Measurements from ENCODE around the gene OR51B5.
"Not testable (repeated sequence)": the region's sequence is repeated elsewhere in the genome, so short reads cannot be mapped to it uniquely, and the experiment has no call there.

Gene OR51B5, protein sequence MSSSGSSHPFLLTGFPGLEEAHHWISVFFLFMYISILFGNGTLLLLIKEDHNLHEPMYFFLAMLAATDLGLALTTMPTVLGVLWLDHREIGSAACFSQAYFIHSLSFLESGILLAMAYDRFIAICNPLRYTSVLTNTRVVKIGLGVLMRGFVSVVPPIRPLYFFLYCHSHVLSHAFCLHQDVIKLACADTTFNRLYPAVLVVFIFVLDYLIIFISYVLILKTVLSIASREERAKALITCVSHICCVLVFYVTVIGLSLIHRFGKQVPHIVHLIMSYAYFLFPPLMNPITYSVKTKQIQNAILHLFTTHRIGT

DNA sequence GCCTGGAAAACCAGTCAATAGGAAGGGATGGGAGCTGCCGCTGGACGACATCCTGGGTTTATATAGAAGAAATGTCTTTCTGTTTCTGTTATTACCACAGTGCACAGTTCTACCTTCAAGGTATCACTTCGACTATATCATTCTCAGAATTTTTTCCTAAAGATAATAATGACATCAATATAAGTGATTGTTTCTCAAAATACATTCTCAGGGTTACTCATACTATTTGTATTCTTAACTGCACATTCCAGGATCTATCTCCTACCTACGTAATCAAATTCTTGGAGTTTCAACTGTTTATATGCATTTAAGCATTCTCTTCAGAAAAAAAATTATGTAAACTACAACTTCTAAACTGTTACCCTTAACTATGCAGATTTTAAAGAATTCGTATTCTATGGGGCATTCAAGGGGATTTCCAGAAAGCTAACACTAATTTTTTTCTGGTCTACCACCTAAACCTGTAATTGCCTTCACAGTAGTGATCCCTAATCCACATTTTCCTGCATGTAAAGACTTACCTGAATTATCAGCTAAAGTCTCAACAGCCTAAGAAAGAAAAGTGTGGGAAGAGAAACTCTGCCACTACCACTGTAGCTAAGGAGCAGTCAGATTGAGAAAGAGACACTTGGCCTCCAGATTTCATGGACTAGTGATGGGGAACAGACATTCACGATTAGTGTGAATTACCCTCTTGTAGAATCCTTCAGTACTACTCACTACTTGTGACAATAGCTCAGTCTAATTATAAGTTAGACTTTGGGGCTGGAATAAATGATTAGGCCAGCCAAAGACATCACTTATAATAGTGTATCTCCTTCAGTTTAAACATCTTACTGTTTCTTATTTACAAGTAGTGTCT is at the start of gene OR51B5:
TSS of gene OR51B5 (minus strand) at position 51 of the 862 bp plus-strand sequence. CDS start at position 51, 0 bp downstream.
- DNase-seq = no peak

DNA sequence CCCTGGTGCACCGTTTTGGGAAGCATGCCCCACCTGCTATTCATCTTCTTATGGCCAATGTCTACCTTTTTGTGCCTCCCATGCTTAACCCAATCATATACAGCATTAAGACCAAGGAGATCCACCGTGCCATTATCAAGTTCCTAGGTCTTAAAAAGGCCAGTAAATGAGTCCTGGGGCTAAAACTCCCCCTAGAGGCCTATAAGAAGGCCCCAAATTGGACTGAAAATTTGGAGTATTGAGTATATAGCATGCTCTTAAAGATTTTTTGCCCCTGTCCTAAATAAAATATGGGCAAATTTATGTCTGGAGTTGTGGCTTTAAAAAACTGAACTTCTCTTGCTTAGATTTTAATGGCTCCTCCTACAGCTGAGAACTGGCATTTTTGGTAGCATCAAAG is 46.9 kb upstream of the OR51B5 start:
- DNase-seq = no peak

DNA sequence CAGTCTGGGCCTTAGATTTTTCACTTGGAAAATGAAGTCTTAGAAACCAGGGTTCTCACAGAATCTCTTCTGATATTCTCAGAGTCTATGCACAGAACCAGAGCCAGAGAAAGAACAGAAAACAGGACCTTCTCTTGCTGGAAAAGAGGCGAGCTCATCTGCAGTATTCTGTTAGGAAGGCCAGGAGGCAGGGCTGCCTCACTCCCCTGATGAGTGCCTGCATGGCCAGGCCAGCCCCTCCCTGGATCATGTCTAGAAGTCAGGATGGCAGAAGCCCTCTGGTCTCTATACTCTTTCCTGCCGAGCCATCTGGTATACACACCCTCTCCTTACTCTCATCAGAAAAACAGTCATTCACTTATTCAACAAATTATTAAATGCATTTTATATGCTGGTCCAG is 41.0 kb upstream of the OR51B5 start:
- no peak for DNase-seq

DNA sequence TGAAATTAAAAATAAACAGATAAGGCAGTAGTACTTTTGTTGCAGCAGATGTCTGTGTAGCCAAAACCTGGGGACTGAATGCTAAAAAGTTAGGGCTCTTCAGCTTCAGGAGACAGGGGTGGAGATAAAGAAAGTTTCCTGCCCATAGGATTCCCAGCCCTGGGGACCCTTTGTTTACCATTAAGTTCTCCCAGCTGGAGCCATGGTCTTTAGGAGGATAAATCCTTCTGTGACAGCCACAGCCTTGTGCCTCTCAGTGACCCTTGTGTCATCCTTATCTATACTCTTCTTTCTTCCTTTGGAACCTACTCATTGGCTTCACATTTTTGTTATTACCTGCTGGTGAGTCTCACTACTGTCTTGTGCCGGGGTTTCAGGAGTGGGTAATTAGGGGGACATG is 40.3 kb upstream of the OR51B5 start, which contains the start of gene OR51M1:
TSS of gene OR51M1 (plus strand) at position 237 of the 400 bp plus-strand sequence. CDS start 5,587 bp downstream, outside the sequence.
- no peak for DNase-seq

DNA sequence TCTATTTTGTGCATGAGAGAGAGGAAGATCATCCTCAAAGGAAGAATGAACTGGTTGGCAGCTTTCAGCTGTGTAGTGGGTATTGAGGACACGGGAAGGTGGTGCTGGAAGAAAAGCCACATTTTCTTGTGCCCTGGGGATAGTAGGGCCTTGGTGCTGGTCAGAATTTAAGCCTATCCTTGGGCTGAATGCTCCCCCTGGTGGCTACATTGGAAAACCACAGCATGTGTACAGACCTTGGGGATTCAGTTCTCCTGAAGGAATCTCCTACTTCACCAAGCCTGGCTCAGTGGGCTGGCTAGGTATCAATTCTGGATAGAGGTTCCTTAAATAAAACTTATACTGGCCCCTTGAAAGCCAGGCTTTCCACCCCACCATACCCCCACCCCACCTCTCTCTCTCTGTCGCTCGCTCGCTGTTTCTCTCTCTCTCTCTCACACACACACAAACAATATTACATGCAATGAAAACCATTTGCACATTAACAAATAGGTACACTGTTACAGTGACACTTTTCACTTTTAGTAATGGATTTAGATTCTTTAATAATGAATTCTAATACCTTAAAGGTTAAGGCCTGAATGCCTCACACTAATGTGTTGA is 37.5 kb upstream of the OR51B5 start:
- DNase-seq = peak; percentile 29

DNA sequence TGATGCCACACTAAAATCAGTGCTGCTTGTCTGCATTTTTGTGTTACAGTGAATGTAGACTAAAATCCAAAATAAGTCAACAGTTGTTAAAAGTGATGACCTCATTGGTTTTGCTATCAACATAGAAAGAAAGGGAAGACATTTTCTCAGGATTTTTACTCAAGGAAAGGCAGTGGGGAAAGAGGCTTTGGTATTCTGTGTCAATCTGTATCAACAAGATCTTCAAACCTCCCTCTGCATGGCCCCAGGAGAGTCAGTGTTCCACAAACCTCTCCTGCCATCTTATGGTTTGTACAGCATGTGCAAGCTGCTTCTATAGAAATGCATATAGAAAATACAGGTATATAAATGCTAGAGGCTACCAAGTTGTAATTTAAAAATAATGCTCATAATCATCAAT is 26.5 kb upstream of the OR51B5 start:
- DNase-seq = no peak

DNA sequence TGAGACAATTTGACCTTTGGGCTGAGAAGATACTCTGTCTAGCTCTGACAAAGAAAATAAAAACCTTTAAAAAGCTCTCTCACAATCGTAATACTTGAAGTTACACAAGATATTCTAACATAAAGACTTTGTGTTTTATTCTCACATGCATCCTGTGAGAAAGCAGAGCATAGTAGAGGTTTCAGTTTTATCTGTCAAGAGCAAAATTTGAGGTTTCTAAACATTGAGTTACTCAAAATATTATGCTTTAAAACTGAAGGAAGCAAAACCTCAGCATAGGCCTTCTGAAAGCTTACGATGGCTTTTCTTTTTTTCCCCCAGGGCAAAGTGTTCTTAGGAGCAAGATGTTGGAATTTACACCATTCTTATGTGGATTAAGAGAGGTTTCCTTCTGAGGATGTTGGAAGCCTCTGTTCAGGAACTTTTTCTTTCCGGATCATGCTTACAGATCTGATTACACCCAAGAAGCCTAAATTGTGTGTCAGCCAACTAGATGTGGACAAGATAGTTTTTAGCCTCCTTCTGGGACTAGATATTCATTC is 25.2 kb upstream of the OR51B5 start:
- DNase-seq = no peak

DNA sequence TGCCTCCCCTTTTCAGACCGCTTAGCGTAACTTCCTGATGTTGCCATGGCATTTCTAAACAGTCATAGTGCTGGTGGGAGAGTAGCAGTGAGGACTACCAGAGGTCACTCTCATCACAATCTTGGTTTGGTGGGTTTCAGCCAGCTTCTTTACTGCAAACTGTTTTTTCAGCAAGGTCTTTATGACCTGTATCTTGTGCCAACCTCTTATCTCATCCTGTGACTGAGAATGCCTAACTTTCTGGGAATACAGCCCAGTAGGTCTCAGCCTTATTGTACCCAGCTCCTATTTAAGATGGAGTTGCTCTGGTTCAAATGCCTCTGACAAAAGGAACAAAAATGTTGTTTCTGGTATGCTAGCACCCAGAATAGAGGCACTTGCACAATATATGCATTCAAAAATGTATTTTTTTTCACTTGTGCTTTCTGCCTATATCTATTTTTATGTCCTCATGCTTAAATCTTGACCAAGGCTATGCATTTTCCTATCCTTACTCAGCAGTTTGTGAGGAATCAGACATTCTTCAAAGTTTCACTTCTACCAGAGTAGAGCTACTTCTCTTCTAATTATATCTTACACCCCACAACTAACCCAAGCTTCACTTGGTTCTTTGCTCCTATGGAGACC is 24.2 kb upstream of the OR51B5 start:
- DNase-seq = no peak

DNA sequence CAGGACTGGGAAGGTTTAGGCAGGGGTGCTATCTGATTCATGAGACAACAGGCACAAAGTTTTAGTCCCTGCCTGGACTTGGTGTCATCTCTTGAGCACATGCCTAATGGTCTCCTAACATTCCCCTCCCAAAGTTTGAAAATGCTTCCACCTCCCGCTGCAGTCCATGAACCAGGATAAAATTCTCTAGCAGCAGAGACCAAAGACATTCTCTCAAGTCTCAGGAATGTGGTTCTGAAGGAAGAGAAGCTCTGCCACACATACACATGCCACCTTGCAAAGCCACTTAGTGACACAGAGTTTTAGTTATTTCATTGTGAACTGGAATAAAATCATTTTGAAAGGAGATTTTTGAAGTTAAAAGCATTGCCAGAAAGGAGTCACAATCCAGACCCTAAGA is 23.5 kb upstream of the OR51B5 start:
- no peak for DNase-seq

DNA sequence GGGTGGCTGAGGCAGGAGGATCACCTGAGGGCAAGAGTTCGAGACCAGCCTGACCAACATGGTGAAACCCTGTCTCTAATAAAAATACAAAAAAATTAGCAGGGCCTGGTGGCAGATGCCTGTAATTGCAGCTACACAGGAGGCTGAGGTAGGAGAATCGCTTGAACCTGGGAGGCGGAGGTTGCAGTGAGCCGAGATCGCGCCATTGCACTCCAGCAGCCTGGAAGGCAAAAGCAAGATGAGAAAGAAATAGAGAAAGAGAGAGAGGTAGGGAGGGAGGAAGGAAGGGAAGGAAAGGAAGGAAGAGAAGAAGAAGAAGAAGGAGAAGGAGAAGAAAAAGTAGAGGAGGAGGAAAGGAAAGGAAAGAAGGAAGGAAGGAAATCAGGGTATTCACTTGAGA is 23.0 kb upstream of the OR51B5 start:
- DNase-seq = not testable (repeated sequence)

DNA sequence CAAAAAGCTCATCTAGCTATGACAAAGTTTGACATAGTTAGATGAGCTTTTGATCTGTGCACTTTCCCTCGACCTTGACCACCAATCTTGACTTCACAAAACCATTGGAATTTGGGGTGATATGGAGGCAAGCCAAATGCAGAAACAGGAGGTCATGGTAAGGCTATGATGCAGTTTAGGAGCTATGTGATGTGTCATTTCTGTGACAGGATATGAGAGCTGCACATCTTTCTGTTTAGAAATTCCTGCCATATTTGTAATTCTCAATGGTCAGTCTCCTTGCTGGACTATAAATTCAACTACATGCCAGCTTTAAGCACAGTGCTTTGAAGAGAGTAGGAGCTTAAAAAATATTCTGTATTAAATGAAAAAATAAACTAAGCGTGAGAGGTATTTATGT is 20.9 kb upstream of the OR51B5 start:
- DNase-seq = no peak

DNA sequence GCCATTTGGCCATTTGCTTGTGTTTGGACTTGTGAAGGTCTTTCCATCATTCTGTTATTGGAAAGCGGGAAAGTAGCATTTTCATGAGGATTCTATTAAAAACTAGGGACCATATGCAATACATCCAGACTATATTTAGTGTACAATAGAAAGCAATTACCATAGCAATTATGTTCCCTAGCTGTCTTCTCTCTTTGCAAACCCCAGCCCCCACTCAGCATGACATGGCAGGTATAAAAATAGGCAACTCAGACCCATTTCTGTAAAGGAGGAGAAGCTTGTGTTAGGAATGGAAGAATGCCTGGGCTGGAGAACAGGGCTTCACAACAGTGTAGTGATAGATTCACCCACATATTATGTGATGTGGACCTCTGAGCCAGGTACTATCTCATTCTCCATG is 20.4 kb upstream of the OR51B5 start:
- no peak for DNase-seq

DNA sequence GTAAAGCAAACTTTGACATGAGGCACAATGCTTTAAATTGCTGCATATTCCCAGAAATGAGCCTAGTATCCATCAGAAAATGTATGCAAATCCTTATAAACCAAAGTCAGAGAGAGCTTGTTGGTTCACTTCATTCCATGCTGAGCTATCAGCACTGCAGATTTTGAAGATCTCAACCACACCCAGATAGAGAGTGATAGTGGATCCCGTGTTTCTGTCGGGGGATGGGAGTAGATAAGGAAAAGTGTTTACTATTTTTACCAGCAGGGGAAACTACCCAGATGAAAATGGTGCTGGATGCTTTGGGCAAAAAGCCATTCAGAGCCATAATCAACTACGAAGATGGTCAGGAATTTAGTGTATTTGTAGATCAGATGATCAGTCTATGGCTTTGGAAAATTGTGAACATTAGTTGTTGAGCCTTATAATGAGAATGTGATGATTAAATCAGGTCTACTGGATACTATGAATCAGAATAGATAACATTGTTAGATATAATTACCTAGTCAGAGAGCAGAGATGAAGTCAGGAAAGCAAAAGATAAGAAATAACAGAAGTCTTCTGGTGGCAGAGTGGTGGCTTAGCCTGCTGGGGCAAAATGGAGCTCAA is 18.8 kb upstream of the OR51B5 start:
- no peak for DNase-seq

DNA sequence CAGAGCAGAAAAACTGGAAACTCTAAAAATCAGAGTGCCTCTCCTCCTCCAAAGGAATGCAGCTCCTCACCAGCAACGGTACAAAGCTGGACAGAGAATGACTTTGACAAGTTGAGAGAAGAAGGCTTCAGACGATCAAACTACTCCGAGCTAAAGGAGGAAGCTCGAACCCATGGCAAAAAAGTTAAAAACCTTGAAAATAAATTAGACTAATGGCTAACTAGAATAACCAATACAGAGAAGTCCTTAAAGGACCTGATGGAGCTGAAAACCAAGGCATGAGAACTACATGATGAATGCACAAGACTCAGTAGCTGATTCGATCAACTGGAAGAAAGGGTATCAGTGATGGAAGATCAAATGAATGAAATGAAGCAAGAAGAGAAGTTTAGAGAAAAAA is 12.7 kb upstream of the OR51B5 start:
- not testable (repeated sequence) for DNase-seq

DNA sequence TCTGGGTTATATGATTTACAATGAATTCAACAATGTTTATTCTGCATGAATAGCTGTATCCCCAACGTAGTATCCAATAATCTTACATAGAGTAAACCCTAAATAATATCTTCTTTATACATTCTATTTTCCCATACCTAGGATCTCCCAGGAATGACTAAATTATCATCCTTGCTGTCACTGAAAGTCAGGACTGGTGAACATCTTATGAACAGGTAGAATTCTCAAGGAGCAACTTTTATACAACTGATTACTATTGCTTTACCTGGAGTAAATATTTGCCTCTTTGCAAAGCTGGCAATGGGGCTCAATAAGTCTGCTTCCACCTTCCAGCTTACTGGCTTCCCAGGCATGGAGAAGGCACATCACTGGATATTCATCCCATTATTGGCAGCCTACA is 7.9 kb upstream of the OR51B5 start, which contains the start of gene OR51B6:
TSS of gene OR51B6 (plus strand) at position 301 of the 400 bp plus-strand sequence. CDS start at position 301, 0 bp downstream.
- DNase-seq = no peak

DNA sequence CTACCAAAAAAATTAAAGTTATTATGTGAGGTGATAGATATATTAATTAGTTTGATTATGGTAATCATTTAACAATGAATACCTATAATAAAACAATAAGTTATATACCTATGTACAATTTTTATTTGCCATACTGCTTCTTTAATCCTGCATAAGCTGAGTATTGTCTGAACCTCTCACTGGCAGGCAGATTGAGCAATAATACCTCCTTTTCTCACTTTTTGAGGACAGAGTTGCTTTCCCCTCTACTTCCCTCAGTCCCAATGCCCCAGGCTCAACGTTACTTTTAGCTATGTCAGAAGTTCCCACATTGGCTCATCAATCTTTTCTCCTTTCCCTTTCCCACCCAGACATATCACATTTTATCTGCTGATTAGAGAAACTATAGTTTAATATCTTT is 6.2 kb upstream of the OR51B5 start:
- DNase-seq = no peak

DNA sequence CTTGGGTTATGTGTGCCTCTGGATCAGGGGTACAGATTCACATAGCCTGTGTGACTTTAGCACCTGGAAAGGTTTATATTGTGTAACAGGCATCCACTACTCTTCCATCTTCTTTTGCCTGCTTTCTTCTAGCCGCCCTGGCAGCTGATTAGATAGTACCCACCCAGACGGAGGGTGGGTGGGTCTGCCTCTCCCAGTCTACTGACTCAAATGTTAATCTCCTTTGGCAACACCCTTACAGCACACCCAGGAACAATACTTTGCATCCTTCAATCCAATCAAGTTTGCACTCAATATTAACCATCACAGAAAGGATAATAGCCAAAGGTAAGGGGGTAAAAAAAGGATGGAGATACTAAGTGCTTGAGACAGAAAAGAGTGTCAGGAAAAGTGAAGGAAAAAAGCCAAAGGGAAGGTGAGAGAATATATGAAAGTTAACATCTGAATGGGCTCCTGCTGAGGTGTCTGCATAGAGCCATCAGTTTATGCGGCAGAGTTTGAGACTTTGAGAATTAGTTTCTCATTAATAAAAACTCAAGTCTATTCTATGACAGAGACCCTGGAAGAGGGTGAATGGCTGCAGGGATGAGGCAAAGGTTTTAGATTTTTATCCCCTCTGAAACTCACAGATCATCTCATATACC is 5.3 kb upstream of the OR51B5 start:
- DNase-seq = no peak

DNA sequence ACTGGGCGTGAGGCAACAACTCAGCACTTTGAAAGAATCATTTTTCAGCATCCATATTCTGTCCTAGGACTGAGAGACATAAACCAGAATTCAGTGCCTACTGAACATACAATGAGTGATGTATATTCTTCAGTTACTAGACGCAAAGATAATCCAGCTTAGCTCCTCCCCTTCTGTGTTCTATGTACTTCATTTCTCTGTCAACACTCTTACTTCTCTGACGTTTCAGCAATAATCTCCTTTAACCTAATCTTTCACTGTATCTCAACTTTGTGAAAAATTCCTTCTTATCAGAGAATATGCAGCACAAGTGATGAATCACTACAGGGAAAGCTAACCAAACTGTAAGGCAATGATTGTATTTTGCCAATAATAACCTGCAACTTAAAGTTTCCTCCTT is 2.5 kb upstream of the OR51B5 start:
- no peak for DNase-seq

DNA sequence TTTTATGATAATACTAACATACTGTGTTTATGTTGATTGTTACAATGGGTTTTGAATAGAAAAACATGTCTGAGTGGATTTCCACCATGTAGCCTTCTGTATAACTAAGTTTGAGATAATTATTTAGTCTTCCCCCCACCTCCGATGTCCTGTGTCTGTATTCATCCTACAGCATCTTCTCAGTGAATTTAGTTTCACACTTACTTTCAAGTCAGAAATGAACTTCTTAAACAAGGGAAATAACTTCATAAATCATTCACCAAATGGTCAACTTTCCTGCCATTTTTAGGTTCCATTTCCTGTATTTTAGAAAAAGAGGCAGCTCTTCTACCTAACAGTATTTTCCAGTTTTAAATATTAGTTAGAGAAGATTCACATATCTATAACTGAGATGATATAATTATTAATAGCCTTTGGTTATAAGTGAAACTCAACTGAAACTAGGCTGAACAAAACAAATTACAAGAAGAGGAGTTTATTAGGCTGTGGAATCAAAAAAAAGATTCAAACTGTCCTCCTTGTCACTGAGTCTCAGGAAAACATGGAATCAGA is 3.5 kb downstream of the OR51B5 start:
- no peak for DNase-seq

DNA sequence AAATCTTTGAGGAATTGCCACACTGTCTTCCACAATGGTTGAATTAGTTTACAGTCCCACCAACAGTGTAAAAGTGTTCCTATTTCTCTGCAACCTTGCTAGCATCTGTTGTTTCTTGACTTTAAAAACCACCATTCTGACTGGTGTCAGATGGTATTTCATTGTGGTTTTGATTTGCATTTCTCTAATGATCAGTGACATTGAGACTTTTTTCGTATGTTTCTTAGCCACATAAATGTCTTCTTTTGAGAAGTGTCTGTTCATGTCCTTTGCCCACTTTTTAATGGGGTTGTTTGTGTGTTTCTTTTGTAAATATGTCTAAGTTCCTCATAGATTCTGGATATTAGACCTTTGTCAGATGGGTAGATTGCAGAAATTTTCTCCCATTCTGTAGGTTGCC is 6.1 kb downstream of the OR51B5 start:
- DNase-seq = not testable (repeated sequence)

DNA sequence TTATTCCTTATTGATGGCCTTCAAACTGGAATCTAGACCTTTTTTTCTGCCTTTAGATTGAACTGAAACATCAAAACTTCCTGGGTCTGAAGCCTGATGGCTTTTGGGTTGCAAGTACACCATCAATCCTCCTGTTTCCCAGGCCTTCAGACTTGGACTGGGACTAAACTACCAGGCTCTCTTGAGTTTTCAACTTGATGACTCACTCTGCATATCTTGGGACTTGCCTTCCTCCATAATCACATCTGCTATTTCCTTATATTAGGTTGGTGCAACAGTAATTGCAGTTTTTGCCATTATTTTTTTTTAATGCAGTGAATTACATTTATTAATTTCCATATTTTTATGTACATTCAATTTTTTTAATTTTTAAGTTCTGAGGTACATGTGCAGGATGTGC is 7.0 kb downstream of the OR51B5 start:
- DNase-seq = no peak

DNA sequence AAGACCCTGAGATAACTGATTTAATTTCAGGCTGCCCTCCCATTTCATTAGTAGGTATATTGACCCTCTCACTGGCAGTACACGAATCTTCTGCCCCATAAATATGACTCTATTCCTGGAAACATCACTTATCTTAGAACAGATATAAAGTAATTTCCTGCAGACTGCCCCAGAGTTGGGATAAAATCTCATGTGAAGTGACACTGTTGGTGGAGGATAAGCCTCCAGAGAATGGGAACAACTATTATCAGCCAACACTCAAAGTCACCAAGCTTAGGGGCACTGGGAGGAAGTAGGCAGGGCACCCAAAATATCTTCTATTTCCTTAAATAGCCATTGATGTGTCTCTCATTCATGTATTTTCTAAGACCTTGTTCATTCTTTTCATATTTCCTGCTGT is 8.2 kb downstream of the OR51B5 start:
- no peak for DNase-seq
